Amniotic stem cell (primary cell): Measurements from ENCODE around the gene SLC29A3.
"Not testable (repeated sequence)": the region's sequence is repeated elsewhere in the genome, so short reads cannot be mapped to it uniquely, and the experiment has no call there.

ENCODE experiments used
- DNase-seq: peaks from one replicate; lab custom pipeline; 2025; lab: John Stamatoyannopoulos, UW

SLC29A3 gene

GRCh38 chr10:71346731-71347130 is 27.7 kb downstream of the SLC29A3 start:
- DNase-seq = no peak

DNA sequence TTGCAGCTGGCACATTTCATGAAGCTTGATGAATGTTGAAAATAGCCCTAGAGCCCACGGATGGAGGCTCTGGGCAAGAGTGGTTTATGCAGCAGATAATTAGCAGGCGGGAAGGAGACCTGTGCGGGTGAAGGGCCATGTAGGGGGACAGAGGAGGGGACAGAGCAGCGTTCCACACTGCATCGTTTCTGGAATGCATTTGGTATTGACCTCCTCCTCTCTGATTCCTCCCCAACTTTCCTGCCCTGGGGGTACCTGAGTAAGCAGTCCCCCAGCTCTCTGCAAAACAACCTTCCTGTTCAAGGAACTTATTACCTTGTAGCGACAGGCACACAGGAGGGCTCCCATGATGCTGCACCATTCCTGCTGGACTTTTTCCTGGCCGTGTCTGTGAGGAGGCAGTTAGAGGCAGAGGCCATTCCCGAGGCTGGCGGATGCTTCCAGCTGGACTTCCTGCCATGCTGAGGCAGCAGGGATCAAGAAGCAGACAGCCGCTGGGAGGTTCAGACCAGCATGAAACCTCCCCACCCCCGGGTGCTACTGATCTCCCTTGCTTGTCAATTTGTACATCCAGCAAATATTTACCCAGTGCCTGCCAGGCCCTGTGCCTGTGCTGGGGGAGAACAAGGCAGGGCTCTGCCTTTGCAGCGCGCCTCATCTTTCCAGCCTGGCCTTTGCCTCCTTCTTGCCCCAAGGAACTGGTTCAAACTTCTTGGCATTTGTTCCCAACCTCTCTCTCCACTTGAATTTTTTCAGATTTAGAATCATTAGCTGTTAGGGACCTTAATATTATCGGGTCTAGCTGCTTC is 28.7 kb downstream of the SLC29A3 start:
- no peak for DNase-seq

- no peak for DNase-seq
Observed at GRCh38 chr10:71348850-71349249, 29.8 kb downstream of the SLC29A3 start.

DNA sequence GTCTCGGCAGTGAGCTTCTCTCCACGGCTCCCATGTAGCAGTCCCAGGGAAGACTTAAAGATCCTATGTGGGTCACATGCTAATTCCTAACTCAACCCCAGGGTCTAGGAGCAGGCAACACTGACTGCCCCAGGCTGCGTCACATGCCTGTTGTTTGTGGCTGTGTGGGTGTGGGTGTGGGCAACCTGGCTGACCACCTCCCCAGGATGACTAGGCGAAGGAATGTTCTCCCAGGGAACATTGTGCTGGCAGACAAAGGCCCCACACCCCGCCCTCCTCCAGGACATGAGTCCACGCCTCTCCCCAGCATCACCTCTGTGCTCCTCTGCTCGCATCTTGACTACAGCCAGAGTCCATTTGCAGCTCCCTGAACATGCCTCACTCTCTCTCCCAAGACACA is 30.3 kb downstream of the SLC29A3 start:
- DNase-seq = no peak

GRCh38 chr10:71351087-71351486 is 32.0 kb downstream of the SLC29A3 start:
- DNase-seq = no peak

- DNase-seq = no peak
Observed at GRCh38 chr10:71351628-71352319, 32.7 kb downstream of the SLC29A3 start.

DNA sequence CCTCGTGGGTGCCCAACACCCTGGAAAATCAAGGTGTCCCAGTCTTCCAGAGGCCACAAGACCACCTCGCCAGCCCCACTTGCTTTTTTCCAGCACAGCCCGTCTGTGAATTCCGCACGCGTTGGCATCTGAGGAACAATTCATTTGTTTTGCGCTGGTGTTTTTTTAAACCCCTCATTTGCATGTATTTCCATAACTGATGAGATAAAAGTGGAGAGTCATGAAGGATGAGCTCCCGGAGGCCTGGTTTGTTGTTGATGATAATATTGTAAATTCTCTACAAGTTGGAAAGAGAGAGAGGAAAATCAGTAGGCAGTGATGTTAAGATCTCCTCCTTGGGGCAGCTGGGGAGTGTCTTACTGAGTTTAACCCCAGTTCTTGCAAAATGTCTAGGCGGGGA is 34.6 kb downstream of the SLC29A3 start:
- no peak for DNase-seq

GRCh38 chr10:71354776-71355175 is 35.7 kb downstream of the SLC29A3 start:
- no peak for DNase-seq

GRCh38 chr10:71355886-71356285 is 36.8 kb downstream of the SLC29A3 start:
- DNase-seq = no peak

- no peak for DNase-seq
Observed at GRCh38 chr10:71357792-71358265, 38.8 kb downstream of the SLC29A3 start.

DNA sequence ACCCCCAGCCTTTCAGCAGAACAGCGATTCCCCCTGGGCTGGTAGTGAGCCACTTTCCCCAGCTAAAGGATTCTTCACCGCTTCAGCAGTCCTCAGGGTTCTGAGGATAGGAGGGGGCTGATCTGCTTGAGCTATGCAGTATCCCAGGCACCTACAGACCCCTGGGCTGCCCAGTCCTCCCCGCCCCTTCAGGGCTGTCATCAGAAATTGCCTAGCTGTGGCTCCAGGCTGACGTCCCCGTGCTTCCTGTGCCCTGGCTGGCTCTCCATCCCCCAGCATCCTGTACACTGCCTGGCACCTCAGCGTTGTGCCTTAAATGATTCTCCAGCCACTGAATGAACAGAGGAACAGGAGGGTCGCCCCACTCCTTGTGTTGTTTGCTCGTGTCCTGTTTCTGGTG is 39.2 kb downstream of the SLC29A3 start:
- DNase-seq = no peak

DNA sequence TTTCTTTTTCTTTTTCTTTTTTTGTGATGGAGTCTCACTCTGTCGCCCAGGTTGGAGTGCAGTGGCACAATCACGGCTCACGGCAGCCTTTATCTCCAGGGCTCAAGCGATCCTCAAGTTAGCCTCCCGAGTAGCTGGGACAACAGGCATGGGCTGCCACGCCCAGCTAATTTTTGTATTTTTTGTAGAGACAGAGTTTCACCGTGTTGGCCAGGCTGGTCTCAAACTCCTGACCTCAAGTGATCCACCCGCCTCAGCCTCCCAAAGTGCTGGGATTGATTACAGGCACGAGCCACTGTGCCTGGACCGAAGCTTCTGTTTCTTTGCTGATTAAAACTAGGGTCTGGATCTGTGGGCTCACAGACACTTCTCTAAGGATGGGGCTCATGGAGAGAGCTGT is 39.8 kb downstream of the SLC29A3 start:
- not testable (repeated sequence) for DNase-seq

- DNase-seq = no peak
Observed at GRCh38 chr10:71359364-71360046, 40.4 kb downstream of the SLC29A3 start.

GRCh38 chr10:71360735-71361134 is 41.7 kb downstream of the SLC29A3 start:
- DNase-seq = no peak

DNA sequence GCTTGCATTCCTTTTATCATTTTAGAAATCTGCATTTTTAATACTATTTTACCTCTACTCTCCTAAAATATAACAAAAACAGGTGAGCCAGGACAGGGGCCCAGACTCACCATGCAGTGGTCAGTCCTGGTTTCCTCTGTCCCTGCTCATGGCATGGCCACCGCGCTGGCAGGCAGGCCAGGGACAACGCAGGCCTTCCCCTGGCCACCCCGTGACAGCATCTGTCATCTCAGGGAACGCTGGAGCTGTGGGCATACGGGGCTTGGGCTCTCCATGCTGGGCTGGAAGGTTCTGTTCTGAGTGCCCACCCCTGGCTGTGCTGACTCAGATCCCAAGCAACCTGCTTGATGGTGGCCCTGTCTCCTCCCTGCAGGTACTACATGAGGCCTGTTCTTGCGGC is 42.5 kb downstream of the SLC29A3 start:
- no peak for DNase-seq

- DNase-seq = no peak
Observed at GRCh38 chr10:71362141-71362540, 43.1 kb downstream of the SLC29A3 start.

- no peak for DNase-seq
Observed at GRCh38 chr10:71363936-71364335, 44.9 kb downstream of the SLC29A3 start.

- no peak for DNase-seq
Observed at GRCh38 chr10:71365366-71365765, 46.3 kb downstream of the SLC29A3 start.

- no peak for DNase-seq
Observed at GRCh38 chr10:71366690-71367089, 47.6 kb downstream of the SLC29A3 start.

DNA sequence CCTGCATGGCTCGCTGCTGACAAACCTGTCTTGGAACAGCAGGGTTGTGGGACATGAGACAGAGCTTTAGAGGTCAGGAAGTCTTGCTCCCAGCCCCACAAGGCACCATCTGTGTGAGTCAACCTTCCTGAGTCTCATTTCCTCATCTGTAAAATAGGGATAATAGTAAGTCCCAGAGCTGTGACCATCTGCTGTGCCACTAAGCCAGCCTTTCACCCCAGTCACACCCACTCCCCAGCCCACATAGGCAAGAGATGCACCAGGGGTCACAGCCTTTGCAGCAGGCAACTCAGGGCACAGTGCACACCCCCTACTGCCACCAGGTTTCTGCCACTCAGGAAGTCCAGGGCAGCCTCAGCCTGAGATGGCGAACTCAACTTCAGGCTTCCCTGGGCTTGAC is 48.2 kb downstream of the SLC29A3 start:
- no peak for DNase-seq

- no peak for DNase-seq
Observed at GRCh38 chr10:71368176-71368575, 49.1 kb downstream of the SLC29A3 start.

DNA sequence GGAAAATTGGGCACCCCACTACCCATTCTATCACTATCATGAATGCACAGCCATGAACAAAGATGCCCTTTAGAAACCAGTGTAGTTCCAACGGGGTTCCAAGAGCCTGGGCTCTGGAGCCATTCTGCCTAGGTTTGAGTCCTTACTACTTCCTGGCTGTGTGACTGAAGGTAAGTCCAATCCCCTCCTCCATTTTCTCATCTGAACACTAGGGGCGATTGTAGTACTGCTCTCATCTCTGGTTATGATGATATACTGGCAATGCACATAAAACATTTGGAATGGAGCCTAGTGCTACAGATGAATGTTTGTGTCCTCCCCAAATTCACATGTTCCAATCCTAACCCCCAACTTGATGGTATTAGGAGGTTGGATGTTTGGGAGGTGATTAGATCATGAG is 49.6 kb downstream of the SLC29A3 start:
- no peak for DNase-seq

DNA sequence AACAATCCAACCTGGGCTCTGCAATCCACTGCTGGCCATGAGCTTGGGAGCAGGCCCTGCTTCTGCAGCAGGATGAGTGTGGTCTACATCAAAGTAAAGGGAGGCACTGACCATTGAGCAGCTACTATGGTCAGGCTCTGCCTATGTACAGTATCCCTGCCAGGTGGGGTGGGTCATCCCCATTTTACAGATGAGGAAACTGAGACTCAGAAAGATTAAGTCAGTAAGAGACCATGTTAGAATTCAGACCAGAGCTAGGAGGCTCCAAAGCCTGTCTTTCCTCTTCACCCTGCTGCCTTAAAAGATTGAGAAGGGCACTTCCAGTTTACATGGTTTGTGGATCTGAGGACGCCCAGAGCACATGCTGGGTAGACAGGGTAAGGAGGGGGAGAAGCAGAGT is 50.5 kb downstream of the SLC29A3 start:
- no peak for DNase-seq
